Stimulated activated CD4-positive, alpha-beta T cell treated with anti-CD3 and anti-CD28 coated beads, Interleukin-4, amount 100 ng/mL, for 1 hour (primary cell): Measurements from ENCODE around the gene MAP4K2.
"Not testable (repeated sequence)": the region's sequence is repeated elsewhere in the genome, so short reads cannot be mapped to it uniquely, and the experiment has no call there.

Experiments
- DNase-seq: peaks from one replicate; pipeline ENCODE4 v3.0.0-alpha.2; 2020

The MAP4K2 gene

DNA sequence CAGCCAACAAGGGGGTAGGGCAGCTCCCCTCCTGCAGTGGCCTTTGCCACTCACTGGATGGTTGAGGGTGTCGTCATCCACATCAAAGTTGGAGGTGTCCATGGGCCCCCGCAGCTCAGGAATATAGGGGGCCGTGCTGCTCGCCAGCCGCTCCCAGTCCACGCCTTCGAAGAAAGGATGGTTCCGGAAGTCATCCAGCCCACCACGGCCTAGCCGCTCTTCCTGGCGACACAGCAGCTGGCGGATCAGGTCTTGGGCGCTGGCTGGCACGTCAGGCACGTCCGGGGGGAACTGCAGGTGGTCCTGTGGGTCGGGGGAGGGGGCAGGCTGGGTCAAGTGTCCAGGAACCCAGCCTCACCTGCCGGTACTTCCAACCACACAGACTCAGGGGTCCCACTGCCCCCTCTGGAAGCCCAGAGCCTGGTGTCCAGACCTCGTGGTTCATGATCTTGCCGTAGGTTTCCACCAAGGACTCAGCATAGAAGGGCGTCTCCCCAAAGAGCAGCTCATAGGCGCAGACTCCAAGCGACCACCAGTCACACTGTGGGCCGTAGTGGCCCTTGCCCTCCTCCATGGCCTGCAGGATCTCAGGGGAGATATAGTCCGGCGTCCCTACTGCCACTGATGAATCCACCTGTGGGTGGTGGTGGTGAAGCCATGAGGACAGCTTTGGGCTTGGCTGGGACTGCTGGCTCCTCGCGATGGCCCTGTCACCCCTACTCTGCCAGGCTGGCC is 35.8 kb upstream of the MAP4K2 start:
- no peak for DNase-seq

DNA sequence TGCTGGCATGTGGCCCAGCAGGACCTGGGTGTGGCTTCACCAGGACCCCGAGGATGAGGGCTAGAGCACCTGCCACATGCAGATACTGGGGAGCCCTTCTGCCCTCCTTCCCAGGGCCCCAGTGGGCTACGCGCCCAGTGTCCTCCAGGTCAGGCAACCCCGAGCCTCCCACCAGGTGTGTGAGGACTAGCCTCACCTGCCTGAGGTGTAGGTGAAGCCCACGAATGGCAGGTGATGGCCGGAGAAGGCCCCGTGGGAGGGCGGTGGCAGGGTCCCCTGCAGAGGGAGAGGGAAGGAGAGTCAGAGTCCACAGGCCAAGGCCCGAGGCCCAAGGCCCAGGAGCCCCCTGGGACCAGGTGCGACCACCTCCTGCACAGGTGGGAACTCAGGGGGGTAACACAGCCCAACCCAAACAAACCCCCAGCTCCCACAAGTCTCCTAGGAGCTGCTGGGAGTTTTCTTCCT is 34.9 kb upstream of the MAP4K2 start:
- no peak for DNase-seq

DNA sequence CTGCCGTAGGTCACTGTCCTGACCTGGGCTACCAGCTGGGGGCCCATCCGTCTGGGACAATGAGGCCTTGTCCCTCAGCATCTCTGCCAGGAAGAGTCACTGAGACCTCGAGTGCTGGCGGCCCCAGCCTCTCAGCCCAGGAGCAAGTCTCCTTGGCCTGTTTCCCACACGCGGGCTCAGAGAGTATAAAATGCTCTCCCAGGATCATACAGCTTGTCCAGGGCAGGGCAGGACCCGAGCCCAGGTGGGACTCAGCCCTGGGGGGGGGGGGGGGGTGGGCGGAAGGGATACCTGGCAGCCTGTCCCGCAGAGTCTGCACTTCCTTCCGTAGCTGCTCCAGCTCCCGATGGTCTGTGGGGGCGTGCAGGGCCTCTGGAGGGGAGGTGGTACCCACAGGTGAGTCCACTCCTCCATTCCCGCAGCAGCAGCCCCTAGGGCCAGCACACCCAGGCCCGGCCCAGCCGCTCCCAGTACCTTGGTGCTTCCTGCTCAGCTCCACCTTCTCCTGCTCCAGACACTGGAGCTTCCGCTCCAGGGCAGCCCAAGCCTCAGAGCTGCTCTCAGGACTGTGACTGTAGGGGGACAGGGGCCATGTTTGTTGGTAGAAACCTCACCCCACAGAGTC is 33.5 kb upstream of the MAP4K2 start:
- DNase-seq: no peak

DNA sequence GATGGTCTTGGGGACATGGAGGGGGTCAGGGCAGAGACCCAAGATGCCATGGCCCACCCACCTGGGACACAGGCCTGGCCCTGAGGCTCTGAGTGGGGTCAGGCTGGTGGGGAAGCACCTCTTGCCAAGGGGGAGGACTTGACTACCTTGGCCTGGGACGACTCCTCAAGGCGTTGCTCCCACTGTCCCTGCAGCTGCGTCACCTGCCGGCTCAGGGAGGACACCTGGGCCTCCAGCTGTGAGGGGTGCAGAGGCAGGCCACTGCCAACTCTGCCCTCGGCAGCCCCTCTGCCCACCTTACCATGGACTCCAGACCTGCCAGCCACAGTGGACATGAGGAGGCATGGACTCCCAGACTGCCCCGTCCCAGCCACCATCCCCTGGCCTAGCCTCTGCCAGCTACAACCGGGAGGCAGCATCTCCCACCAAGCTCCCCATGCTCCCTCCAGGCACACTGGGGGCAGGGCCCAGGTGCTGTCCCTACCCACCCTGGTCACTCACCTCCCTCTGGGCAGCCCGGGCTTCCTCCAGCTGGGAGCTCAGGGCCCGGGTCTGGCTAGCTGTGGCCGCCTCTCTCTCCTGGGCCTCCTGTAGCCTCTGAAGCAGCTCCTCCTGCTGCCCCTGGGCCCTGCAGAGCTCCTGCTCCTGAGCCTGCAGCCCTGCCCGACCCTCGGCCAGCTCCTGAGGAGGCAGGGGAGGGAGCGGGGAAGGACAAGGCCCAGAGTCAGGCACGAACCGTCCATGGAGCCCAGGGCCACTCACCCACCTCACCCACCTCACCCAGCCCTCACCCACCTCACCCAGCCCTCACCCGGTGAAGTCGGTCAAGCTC is 32.8 kb upstream of the MAP4K2 start:
- DNase-seq: no peak

DNA sequence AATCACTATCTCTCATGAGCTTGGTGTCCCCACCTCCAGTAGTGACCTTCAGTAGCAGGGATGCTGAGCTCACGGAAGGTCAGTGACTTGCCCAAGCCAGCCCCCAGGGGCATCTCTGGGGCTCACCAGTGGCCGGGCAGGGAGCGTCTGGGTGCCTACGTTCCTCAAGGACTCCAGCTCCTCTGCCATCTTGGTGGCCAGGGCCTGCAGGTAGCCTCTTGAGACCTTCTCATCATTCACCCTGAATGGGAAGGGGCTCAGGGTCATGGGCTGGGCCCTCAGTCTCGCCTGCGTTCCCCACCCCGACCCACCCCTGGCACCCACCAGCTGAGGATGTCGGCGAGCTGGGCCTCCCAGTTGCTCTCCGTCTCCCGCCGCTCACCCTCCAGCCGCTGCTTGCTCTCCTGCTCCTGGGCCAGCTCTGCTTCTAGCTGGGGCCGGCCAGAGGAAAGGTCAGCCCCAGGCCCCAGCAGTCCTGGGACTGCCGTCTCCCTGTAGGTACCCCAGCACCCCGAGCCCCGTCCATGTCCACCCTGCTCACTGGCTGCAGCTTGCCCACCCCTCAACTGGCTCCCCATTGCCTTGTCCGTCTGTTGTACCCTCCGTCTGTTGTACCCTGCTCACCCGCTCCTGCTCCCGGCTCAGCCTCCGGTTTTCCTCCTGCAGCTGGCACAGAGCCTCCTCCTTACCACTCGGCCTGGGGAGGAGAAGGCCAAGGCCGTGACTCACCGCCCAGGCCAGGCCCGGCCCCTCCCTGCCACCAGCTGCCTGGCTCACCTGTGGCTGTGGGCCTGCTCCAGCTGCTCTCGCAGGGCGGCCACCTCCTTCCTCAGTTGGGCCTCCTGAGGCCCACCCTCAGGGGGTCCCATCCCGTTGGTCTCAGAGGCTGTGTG is 32.0 kb upstream of the MAP4K2 start:
- no peak for DNase-seq

DNA sequence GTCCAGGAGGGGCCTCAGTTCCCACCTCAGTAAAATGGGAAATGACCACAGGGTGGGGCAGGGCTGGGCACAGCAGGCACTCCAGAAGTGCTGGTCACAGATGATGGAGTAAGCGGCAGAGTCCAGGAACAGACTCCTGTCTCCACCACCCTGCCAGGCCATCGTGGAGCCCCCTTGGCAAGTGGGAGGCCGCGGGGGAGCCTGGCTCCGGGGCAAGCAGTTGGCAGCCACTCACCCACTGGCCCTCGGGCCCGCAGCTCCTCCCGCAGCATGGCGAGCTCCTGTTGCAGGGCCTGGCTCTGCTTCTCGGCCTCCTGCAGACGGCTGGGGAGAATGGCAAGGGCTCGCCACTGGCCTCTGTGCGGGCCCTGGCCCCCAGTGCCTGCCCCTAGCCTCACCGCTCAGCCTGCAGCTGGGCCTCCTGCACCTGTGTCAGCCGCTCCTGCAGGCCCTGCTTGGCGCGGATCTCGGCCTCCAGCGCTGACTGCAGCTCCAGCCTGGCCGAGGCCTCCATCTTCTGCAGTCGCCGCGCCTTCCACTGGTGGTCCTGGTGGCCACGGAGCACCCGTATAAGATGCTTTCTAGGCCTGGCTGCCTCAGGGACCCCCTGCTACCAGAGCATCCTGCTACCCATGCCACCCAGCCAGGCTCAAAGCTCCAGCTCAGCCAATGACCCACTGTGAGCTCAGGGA is 31.2 kb upstream of the MAP4K2 start:
- no peak for DNase-seq

DNA sequence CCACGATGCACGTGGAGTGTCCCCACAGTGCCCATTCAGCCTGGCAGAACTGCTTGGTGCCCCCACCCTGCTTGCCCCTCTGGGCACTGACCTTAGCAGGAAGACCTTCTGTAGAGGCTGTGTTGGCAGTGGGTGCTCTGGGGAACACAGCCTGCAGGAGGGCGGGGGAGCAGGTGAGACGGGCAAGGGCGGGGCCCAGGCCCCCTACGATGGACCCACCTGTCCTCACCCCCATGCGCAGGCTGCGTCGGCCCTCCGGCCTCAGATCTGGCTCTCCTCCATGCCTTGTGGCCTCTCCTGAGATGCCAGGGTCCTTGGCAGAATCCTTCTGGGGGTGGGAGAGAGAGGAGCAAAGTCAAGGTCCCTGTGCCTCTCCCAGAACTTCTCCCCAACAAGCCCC is 30.5 kb upstream of the MAP4K2 start:
- DNase-seq: no peak

DNA sequence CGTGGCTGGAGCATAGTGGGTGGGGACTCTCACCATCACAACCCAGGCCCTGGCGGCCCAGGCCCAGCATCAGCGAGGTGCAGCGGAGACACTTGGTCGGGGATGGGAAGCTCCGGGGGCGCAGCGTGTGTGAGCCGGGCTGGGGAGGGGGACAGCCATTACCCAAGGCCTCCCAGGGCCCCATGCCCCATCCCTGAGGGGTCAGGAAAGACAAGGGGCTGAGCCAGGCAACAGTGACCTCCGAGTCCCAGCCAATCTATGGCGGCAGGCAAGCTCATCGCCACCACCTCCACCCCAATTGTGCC is 30.1 kb upstream of the MAP4K2 start:
- no peak for DNase-seq

DNA sequence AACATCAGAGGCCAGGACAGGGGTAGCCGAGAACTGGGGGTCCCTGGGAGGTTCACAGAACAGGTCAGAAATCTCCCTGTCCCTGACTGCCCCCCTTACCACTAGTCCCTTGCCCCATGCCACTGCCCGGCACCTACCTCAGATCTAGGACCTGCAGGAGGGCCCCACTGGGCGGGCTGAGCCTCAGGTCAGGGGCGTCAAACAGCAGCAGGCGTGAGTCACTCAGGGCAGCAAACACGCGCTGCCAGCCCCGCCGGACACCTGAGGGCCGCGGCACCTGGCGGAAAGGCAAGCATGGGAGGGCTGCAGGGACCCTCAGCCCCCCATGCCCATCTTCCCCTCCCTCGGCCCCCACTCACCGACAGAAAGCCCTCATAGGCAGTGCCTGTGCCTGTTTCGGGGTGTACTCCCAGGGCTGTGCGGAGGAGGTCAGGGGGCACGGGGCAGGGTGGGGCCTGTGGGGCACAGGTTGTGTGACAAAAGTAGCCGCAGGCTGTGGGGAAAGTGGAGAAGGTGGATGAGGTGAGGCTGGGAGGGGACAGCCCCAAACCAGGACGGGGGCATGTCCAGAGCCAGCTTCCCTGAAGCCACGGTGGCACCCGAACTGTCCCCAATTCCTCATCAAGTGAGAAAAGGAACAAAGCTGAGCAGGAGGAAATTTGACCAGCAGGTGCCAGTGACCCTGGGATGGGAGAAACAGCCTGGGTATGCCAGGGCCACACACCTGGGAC is 29.6 kb upstream of the MAP4K2 start:
- no peak for DNase-seq

DNA sequence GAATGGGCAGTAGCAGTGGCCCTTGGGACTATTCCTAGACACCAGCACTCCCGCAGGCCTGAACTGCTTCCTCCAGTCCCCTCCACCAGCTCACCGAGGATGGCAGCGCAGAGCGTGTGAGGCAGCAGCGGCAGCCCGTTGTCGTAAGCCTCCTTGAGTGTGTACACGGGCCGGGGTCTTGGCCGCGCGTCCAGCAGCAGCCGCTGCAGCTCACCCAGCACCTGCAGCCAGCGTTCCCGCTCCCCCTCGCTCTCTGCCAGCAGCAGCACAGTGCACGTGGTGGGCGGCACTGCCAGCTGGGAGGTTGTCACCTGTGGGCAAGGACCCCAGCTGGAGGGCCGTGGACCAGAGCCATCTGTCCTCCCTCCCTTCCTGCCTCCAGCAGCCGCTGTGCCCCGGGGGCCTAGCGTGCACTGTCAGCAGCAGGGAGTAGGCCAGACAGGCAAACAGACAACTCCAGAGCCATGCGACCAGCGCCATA is 28.4 kb upstream of the MAP4K2 start:
- DNase-seq: no peak

DNA sequence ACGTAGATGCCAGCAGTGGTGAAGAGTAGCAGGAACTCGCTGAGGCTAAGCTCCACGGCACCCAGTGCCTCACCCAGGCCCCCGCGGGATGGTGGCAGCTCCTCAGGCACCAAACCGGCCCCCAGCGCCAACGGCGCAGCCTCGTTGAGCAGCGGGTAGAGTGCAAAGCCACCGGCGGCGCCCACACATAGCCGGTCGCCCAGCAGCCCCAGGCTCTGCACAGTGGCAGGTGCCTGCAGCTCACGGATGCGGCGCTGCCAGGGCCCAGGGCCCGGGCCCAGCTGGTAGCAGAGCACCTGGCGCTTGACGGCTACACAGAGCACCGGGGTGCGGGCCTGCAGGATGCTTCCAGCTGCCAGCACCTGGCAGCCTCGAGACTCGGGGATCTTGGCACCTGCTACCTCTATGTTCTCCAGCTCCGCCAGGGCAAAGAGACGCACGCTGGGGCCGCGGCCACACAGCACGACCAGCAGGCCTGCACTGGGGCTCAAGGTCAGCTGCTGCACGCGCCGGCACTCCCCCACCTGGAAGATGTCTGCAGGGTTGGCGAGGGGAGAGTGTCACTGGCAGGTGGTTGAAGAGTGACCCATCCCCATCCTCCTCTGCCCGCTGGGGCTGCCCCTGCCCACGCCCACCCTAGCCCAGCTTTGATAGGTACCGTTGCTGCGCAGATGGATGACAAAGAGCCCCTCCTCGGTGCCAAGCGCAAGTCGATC is 26.7 kb upstream of the MAP4K2 start:
- no peak for DNase-seq

DNA sequence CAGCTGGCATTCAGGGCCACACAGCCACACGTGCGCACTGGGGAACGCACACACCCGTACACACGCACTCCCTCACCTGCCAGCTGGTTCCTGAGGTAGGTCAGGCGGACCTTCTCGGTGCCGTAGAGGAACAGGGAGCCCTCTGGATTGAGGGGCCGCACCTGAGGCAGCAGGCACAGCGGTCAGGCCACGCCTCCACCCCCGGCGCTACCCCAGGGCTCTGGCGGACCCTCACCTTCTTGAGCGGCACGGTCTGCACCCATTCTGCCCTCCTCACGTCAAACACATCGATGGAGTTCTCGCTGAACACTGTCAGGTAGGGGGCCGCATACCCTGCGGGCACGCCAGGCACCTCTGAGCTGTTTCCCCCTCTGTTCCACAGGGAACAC is 24.4 kb upstream of the MAP4K2 start:
- no peak for DNase-seq

DNA sequence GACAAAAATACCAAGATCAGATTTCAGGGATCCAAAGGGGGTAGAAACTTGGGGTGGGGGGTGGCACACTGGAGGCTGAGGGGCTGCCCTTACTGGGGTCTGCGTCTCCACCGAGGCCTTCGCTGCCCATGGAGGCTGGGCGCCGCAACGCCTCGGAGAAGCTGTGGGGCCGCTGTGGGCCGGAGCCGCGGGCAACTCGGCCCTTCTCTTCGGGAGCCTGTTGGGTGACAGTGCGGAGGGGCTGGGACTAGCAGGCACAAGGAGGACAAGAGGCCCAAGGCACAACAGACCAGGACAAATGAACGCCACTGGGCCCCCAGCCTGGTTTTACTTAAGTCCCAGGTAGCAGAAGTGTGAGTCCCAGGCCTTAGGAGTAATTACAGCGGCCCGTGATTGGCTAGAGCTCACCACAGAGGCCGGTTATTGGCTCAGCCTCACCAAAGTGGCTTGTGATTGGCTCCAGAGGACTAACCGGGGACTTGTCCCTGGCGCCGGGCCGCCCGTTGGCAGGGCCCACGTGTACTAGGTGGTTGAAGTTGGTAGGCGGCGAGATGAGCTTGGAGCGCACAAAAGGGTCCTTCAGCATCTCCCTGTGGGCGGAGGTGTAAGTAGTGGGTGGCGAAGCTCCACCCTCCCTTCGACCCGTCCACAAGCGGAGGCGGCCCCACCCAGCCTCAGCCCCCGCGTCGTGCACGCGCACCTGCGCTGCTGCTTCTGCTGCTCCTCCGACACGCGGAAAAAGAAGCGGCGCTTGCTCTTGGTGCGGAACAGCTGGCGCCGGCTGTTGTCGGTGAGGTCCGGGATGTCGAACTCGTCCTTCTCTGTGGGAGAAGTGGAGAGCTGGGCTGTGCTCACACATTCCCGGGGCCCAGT is 23.8 kb upstream of the MAP4K2 start:
- DNase-seq: no peak

DNA sequence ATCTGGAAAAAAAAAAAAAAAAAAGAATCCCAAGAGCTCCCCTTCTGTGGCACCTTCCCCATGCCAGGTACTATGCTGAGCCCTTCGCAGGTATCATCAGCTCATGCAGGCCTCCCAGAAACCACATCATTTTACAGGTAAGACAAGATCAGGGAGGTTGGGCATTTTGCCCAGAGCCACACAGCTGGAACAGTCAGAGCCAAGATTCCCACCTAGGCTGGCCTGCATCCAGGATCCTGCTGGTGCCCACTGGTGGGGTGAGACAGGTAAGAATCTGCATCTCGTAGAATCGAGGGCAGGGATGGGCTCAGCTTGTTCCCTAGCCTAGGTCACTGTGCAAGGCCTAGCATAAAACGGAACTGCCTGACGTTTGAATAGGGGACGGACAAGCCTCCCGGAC is 23.0 kb upstream of the MAP4K2 start:
- no peak for DNase-seq

DNA sequence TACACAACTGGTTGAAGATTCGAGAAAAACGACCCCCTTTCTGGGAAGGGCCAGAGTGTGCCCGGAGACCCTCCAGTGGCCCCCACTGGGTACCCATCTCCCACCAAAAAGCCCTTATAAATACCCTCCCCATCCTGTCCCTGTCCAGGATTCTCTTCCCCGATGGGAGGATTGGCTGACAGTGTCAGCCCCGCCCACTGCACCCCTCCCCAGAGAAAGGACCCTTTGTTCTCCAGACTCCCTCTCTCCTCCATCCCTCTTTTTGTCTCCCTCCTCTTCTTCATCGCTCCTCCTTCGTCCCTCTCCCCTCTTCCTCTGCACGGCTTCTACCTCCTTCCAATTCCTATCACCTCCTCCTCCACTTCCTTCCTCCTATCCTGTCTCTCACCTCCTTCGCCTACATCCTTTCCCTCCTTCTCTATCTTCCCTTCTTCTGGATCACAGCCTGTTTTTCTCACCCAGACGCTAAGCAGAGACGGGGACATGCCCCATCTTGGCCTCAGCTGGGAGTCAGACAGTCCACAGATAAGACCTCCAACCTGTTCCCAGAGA is 20.6 kb upstream of the MAP4K2 start:
- DNase-seq: no peak

DNA sequence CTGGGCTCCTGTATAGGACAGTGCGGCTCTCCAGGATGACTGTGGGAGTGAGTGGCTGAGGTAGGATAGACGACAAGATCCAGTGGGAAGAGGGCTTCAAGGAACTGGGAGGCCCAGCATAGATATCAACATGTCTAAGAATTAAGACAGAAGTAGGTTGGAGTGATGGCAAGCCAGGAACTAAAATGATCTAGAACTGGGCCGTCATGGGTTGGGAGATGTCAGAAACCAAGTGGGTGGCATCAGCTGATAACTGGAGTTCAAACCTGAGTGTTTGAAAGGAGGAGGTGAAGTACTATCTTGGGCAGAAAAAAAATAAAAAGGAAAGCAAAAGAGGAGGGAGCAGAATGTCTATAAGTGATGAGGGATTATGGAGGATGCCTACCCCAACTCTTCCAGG is 14.5 kb upstream of the MAP4K2 start:
- no peak for DNase-seq

DNA sequence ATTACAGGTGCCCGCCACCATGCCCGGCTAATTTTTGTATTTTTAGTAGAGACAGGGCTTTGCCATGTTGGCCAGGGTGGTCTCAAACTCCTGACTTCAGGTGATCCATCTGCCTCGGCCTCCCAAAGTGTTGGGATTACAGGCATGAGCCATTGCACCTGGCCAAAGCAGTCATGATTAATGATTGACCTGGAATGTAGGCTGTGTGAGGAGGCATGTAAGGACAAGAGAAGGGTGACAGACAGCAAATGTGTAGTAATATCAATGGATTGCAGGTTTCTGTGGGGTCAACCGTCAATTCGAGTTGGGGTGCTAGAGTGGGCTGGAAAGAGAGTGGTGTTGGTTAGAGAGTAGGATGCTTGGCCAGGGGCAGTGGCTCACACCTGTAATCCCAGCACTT is 12.4 kb upstream of the MAP4K2 start:
- DNase-seq: not testable (repeated sequence)

DNA sequence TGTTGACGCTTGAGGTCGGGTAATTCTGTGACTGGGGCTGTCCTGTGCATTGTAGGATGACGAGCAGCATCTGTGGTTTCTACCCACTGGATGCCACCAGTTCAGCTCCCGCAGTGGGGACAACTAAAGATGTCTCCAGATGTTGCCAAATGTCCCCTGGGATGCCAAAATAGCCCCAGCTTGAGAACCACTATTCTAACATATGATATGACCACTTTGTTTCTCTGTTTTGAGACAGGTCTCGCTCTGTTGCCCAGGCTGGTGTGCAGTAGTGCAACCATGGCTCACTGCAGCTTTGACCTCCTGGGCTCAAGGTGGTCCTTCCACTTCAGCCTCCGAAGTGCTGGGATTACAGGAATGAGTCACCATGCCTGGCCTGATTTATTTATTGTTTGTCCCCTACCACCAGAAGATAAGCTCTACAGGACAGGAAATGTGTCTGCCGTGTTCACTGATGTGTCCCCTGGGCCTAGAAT is 11.7 kb upstream of the MAP4K2 start:
- DNase-seq: no peak

DNA sequence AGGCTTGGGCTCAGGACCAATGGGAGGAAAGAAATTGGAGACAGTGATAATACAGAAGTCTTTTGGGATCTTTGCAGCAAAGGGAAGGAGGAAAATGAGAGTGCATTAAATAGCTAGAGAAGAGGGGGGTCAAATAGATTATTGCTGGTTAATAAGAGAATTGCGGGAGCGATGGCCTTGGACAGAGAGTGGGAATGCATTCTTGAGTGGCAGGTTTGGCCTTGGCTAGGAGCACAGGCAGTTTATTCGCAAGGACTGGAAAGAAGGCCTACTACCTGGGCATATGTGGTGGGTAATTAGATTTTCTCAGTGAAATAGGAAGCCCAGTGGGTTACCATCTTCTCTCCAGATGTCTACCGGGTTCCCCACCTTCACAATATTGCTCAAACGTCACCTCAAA is 10.8 kb upstream of the MAP4K2 start:
- no peak for DNase-seq
